ENCODE results near the gene CRACR2B. TPM values are rescaled to one million over a fixed set of nuclear protein-coding genes. Genes with fewer than 3 reads are reported as not detected.

CRACR2B gene
- total RNA-seq, 2 donors from 2014 or later, result 23.2 to 83.0 TPM

DNA sequence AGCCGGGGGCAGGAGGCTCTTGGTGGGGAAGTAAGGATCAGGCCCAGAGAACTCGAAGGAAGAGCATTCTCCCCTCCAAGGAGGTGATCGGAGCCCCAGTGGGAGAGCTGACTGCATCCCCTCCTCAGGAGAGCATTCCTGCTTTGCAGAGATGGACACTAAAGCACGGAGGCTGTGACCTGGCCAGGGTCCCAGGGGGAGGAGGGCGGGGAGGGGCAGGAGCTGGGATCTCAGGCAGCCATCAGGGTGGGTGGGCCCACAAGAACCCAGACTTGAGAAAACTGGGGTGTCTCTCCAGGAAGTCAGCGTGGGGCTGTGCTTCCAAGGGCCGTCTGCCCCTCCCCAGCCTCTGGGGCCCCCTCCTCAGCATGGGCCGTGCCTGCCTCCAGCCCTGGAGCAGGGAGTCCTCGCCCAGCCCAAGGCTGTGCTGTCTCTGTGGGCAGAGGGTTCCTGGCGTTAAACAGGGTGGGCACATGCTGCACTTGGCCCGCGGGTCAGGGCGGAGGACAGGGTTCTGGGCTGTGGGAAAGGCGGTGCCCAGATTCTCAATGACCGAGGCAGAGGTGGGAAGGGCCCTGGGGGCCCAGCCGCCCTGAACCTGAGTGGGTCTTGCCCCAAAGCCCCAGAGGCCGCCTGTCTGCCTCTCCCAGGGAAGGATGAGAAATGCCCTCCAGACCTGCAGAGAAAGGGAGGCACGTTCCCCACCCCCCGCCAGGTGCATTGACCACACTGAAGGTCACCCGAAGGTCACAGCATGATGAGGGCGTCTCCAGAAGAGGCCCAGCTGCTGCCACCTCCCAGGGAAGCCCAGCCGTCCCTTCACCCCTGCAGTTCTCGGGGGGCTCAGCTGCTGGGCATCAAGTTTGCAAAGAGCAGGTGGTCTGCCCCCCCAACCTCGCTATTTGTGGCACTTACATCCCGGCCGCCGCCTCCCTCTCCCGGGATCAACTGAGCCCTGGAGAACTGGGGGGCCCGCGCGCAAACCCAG is 38.5 kb upstream of the CRACR2B start:
- no peaks in the 10 kb centered on the region for H3K36me3 ChIP-seq
- H3K4me1 ChIP-seq (replicated peaks), result no peaks in the 10 kb centered on the region
- TF ChIP-seq POLR2A (IDR thresholded peaks at IDR 0.05), result no peak
- TF ChIP-seq, protein P1, sequence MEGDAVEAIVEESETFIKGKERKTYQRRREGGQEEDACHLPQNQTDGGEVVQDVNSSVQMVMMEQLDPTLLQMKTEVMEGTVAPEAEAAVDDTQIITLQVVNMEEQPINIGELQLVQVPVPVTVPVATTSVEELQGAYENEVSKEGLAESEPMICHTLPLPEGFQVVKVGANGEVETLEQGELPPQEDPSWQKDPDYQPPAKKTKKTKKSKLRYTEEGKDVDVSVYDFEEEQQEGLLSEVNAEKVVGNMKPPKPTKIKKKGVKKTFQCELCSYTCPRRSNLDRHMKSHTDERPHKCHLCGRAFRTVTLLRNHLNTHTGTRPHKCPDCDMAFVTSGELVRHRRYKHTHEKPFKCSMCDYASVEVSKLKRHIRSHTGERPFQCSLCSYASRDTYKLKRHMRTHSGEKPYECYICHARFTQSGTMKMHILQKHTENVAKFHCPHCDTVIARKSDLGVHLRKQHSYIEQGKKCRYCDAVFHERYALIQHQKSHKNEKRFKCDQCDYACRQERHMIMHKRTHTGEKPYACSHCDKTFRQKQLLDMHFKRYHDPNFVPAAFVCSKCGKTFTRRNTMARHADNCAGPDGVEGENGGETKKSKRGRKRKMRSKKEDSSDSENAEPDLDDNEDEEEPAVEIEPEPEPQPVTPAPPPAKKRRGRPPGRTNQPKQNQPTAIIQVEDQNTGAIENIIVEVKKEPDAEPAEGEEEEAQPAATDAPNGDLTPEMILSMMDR (IDR thresholded peaks at IDR 0.05), result no peak
- TF ChIP-seq POLR2AphosphoS5 (IDR thresholded peaks at IDR 0.05), result no peak
- intact Hi-C loops (cut with DNase I), result loop anchor here (10.0 kb wide), 1 partner anchor 124 kb away; no protein-coding TSS in a partner anchor
- no peaks in the 10 kb centered on the region for H3K9me3 ChIP-seq
- H3K27me3 ChIP-seq (replicated peaks; ENCODE audit: insufficient read depth), result no peaks in the 10 kb centered on the region
- WGBS, result 31% methylated on average over 17 of the region's 31 CpGs
- H3K4me3 ChIP-seq, result no peak overlapping the region
- no peak overlapping the region for H3K27ac ChIP-seq
- DNase-seq (ENCODE audit: low spot score), result no peak

DNA sequence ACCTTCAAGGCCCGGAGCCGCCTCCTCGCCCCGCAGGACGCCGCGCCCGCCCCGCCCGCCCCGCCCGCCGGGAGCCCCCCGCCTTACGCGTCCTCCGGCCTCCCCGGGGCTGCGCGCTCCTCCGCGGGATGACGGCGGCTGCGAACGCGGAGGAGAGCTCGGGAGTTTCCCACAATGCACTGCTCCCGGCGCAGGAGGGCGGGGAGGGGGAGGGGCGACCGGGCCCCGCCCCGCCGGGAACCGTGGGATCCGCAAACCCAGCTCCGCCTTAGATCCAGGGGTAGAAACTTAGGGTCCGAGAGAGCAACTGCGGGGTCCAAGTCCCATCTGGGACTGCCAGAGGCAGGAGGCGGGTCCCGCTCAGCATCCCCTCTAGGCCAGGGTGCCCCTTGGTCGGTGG is 37.8 kb upstream of the CRACR2B start, which contains the start of gene CEND1:
CEND1 (minus strand) TSS at position 148 of the 400 bp plus-strand sequence. CDS start 1,514 bp downstream, outside the sequence.
- no peaks in the 10 kb centered on the region for H3K27me3 ChIP-seq (replicated peaks; ENCODE audit: insufficient read depth)
- H3K36me3 ChIP-seq, result no peaks in the 10 kb centered on the region
- WGBS, result 7% methylated on average over 25 of the region's 44 CpGs
- intact Hi-C loops (cut with DNase I), result loop anchor here (10.0 kb wide), 1 partner anchor 125 kb away; no protein-coding TSS in a partner anchor
- no peak within 1 kb of the TSS for H3K4me3 ChIP-seq
- H3K27ac ChIP-seq, result no peak within 1 kb of the TSS
- H3K9me3 ChIP-seq, result no peaks in the 10 kb centered on the region
- TF ChIP-seq, protein P1 (IDR thresholded peaks at IDR 0.05), result no peak
- TF ChIP-seq POLR2AphosphoS5 (IDR thresholded peaks at IDR 0.05), result no peak
- TF ChIP-seq POLR2A (IDR thresholded peaks at IDR 0.05), result no peak
- no peaks in the 10 kb centered on the region for H3K4me1 ChIP-seq (replicated peaks)
- no peak for DNase-seq (ENCODE audit: low spot score)

DNA sequence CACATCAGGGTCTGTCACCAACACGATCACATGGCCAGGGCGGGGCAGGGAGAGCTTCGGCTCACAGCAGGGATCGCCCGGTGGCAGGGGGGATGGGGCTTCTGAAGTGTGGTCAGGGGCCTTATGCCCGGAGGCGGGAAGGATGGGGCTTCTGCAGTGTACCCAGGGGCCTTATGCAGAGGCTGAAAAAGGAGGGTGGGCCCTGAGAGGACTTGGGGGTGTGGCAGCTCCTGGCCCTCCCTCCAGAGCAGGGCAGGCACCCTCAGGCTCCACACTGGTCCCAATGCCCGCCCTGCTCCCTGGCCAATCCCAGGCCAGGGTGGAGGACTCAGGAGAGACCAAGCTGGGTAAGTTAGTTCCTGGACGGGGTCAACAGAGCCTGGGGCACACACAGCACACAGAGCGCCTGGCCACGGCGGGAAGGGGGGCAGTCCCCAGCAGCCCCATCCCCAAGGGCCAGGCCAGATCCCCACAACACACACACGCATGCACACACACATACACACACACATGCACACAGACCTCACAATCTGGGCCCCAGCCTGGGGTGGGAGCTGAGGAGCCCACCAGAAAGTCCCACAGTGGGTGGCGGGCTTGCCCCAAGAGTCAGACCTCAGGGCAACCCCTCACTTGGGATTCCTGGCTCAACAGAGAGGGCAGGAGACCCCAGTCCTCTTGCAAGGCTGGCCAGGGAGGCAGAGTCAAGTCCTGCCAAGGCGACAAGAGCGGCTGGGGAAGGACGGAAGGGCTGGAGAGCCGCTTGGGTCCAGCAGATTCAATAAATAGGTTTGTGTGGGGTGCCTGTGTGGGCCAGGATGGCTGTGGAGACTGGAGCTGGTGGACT is 36.8 kb upstream of the CRACR2B start:
- no peak for DNase-seq (ENCODE audit: low spot score)
- intact Hi-C loops (cut with DNase I), result no loop called here
- Histone ChIP-seq H3K36me3 (no peaks in the 10 kb centered on the region), H3K27me3 (replicated peaks; ENCODE audit: insufficient read depth) (no peaks in the 10 kb centered on the region), H3K4me3 (no peak overlapping the region), H3K27ac (no peak overlapping the region), H3K9me3 (no peaks in the 10 kb centered on the region), H3K4me1 (replicated peaks) (peaks cover 8% of the 10 kb centered on the region)
- 62% methylated on average over 18 of the region's 18 CpGs for WGBS
- no peak for TF ChIP-seq POLR2AphosphoS5 (IDR thresholded peaks at IDR 0.05)
- TF ChIP-seq, protein P1 (IDR thresholded peaks at IDR 0.05), result no peak
- TF ChIP-seq POLR2A (IDR thresholded peaks at IDR 0.05), result no peak

DNA sequence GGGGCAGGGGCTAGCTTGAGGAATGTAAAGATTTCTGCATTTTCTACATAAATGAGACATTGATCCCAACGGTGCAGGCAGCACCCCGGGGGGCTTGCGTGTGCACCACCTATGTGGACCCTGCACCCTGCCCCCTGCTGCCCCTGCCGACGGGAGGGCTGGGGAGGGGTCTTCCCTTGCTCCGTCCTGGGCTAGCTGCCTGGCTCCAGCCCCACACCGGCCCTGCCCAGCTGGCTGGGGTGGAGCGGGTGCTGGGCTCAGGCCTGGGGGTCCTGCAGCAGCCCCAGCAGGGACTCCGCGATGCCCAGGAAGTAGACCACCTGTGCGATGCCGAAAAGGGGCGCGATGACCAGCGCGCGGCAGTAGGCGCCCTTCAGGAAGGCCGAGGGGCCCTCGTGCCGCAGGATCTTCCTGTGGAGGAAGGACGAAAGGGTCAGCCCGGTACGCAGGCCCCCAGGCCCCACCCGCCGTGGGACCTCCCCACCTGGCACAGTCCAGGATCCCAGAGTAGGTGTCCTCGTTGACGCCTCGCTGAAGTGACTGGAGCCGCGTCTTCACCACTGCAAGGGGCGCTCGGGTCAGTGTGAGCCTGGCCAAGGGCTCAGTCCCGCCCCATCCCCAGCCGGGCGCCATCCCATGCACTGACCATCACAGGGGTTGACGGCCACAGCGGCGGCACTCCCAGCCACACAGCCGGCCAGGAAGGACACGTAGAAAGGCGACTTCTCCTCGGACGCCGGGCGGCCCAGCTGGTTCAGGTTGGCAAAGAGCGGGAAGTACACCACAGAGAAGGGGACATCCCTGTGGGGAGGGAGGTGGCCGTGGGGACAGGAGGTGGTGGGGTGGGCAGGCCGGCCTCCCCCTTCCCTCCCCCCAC is 35.8 kb upstream of the CRACR2B start:
- intact Hi-C loops (cut with DNase I), result no loop called here
- DNase-seq (ENCODE audit: low spot score), result no peak
- 88% methylated on average over 27 of the region's 49 CpGs for WGBS

More for the DNA sequence above, 35.8 kb upstream of the CRACR2B start:
- no peaks in the 10 kb centered on the region for H3K27me3 ChIP-seq (replicated peaks; ENCODE audit: insufficient read depth)
- H3K36me3 ChIP-seq, result no peaks in the 10 kb centered on the region
- no peaks in the 10 kb centered on the region for H3K9me3 ChIP-seq
- no peak for TF ChIP-seq POLR2A (IDR thresholded peaks at IDR 0.05)
- no peak for TF ChIP-seq POLR2AphosphoS5 (IDR thresholded peaks at IDR 0.05)
- TF ChIP-seq, protein P1 (IDR thresholded peaks at IDR 0.05), result no peak
- H3K4me1 ChIP-seq (replicated peaks), result peaks cover 14% of the 10 kb centered on the region
- H3K4me3 ChIP-seq, result no peak overlapping the region
- no peak overlapping the region for H3K27ac ChIP-seq

Data from prostate gland (tissue), 2 donors.